Stimulated activated naive CD4-positive, alpha-beta T cell treated with Interleukin-2 at 50 U/mL for 16 hours (primary cell): Measurements from ENCODE around the gene SLC9A9.

Experiments used
- DNase-seq: peaks from one replicate; lab custom pipeline; 2025; lab: John Stamatoyannopoulos, UW

The SLC9A9 gene

GRCh38 chr3:143843587-143843986 lies 4.7 kb downstream of the SLC9A9 start:
- DNase-seq: no peak

- no peak for DNase-seq
These were observed 7.6 kb downstream of the SLC9A9 start for GRCh38 chr3:143840636-143841035.

GRCh38 chr3:143839980-143840379 lies 8.3 kb downstream of the SLC9A9 start:
- no peak for DNase-seq

- DNase-seq: no peak
These were observed 11.2 kb downstream of the SLC9A9 start for GRCh38 chr3:143837076-143837475.

GRCh38 chr3:143835312-143835711 lies 13.0 kb downstream of the SLC9A9 start:
- no peak for DNase-seq

- DNase-seq: no peak
These were observed 15.8 kb downstream of the SLC9A9 start for GRCh38 chr3:143832433-143832832.

GRCh38 chr3:143831994-143832393 lies 16.3 kb downstream of the SLC9A9 start:
- DNase-seq: no peak

GRCh38 chr3:143831208-143831607 lies 17.1 kb downstream of the SLC9A9 start:
- no peak for DNase-seq

GRCh38 chr3:143830786-143831185 lies 17.5 kb downstream of the SLC9A9 start:
- no peak for DNase-seq

- no peak for DNase-seq
These were observed 18.2 kb downstream of the SLC9A9 start for GRCh38 chr3:143830063-143830462.

- no peak for DNase-seq
These were observed 20.8 kb downstream of the SLC9A9 start for GRCh38 chr3:143827425-143827824.

GRCh38 chr3:143826296-143826695 lies 22.0 kb downstream of the SLC9A9 start:
- DNase-seq: no peak

GRCh38 chr3:143825513-143825912 lies 22.8 kb downstream of the SLC9A9 start:
- DNase-seq: no peak

- DNase-seq: no peak
These were observed 23.4 kb downstream of the SLC9A9 start for GRCh38 chr3:143824735-143825385.

- no peak for DNase-seq
These were observed 25.5 kb downstream of the SLC9A9 start for GRCh38 chr3:143822798-143823197.

- no peak for DNase-seq
These were observed 25.9 kb downstream of the SLC9A9 start for GRCh38 chr3:143822374-143822773.

GRCh38 chr3:143821862-143822261 lies 26.4 kb downstream of the SLC9A9 start:
- DNase-seq: no peak

- no peak for DNase-seq
These were observed 27.6 kb downstream of the SLC9A9 start for GRCh38 chr3:143820466-143821221.

- DNase-seq: no peak
These were observed 28.4 kb downstream of the SLC9A9 start for GRCh38 chr3:143819890-143820289.

- DNase-seq: no peak
These were observed 33.8 kb downstream of the SLC9A9 start for GRCh38 chr3:143814443-143814889.

GRCh38 chr3:143812481-143812880 lies 35.8 kb downstream of the SLC9A9 start:
- no peak for DNase-seq

GRCh38 chr3:143811602-143812001 lies 36.7 kb downstream of the SLC9A9 start:
- DNase-seq: no peak

GRCh38 chr3:143810953-143811265 lies 37.4 kb downstream of the SLC9A9 start:
- no peak for DNase-seq
